Caco-2 (cell line): ENCODE data around the gene GET3. TPM values are rescaled to one million over a fixed set of nuclear protein-coding genes. Genes with fewer than 3 reads are reported as not detected.
A peak's percentile ranks its signal among the peaks of the same experiment; 100 is the strongest.

Experiments
- BruUV-seq: library from RNA; stranded (reverse); fragments of 400-500 nt; replicated peaks from 2 replicates; lab custom pipeline; 2021; lab: Mats Ljungman, UMichigan
- CTCF ChIA-PET: fragments of 300-600 bp; sonication (Branson Sonifier 250); formaldehyde crosslinking; loops from one replicate; lab custom pipeline; 2022; ENCODE audit warnings: antibody characterized with exemption; lab: Charles Lee
- POLR2A ChIA-PET: fragments of 300-600 bp; sonication (Branson Sonifier 250); formaldehyde crosslinking; loops from one replicate; lab custom pipeline; 2022; ENCODE audit warnings: antibody characterized with exemption; lab: Charles Lee
- DNase-seq, 2 experiments: peaks; one replicate each; pipeline versions ENCODE4 v3.0.0 to v3.0.0-alpha.2; 2020 to 2022
- H3K27me3 ChIP-seq: replicated peaks from 2 replicates; pipeline ENCODE4 v1.6.0; 2011; ENCODE audit warnings: low read length; ENCODE audit not compliant: control insufficient read depth, insufficient read depth
- H3K36me3 ChIP-seq: 2 replicates; pipeline ENCODE4 v1.5.1; 2011; ENCODE audit warnings: low read length; ENCODE audit not compliant: control insufficient read depth, insufficient read depth
- H3K4me1 ChIP-seq: fragments of 250-450 bp; sonication (Bioruptor Pico); 2 replicates; pipeline ENCODE4 v1.5.1; 2020; ENCODE audit warnings: mild to moderate bottlenecking
- H3K4me3 ChIP-seq: 2 replicates; pipeline ENCODE4 v1.5.1; 2011; ENCODE audit warnings: low read depth, mild to moderate bottlenecking, control low read depth, low read length
- H3K9me3 ChIP-seq: fragments of 250-450 bp; sonication (Bioruptor Pico); 2 replicates; pipeline ENCODE4 v1.5.1; 2020; ENCODE audit warnings: mild to moderate bottlenecking, moderate library complexity
- H3K27ac Mint-ChIP-seq: one replicate; pipeline ENCODE4 v1.8.0; 2022; ENCODE audit warnings: mixed read lengths; ENCODE audit not compliant: unreplicated experiment
- H3K27me3 Mint-ChIP-seq: one replicate; pipeline ENCODE4 v1.8.0; 2022; ENCODE audit warnings: mixed read lengths; ENCODE audit not compliant: insufficient read depth, unreplicated experiment
- H3K36me3 Mint-ChIP-seq: one replicate; pipeline ENCODE4 v1.8.0; 2022; ENCODE audit warnings: mild to moderate bottlenecking, mixed read lengths; ENCODE audit not compliant: insufficient read depth, unreplicated experiment
- H3K4me1 Mint-ChIP-seq: one replicate; pipeline ENCODE4 v1.8.0; 2022; ENCODE audit warnings: low read depth, mixed read lengths; ENCODE audit not compliant: unreplicated experiment
- H3K4me3 Mint-ChIP-seq: one replicate; pipeline ENCODE4 v1.8.0; 2022; ENCODE audit warnings: mild to moderate bottlenecking, moderate library complexity, mixed read lengths; ENCODE audit not compliant: unreplicated experiment
- H3K9me3 Mint-ChIP-seq: one replicate; pipeline ENCODE4 v1.8.0; 2022; ENCODE audit warnings: mixed read lengths; ENCODE audit not compliant: unreplicated experiment
- CTCF ChIP-seq, 2 experiments: fragments of 200-600 bp in 1 of 2; IDR thresholded peaks; 1 replicate in 1 of 2; 2 replicates in 1 of 2; pipeline versions ENCODE4 v1.5.1 to v1.8.0; 2011 to 2022; ENCODE audit warnings: antibody characterized with exemption in 1 of 2, control low read depth in 1 of 2, inconsistent platforms in 1 of 2, low read depth in 1 of 2, low read length in 1 of 2, mild to moderate bottlenecking in 1 of 2, moderate library complexity in 1 of 2; ENCODE audit not compliant: insufficient read depth in 1 of 2, severe bottlenecking in 1 of 2, unreplicated experiment in 1 of 2
- intact Hi-C: fragments of 100-400 bp; cut with micrococcal nuclease; formaldehyde crosslinking; loops from one replicate; pipeline ENCODE4 v1.10.0; 2022; ENCODE audit not compliant: unreplicated experiment
- total RNA-seq: library from RNA; stranded (reverse); gene quantifications from 2 replicates; pipeline ENCODE4 v1.2.3, GENCODE V29; 2022

GET3 gene
- total RNA-seq, 1 experiment from 2014 or later: 57.1 TPM

- Histone ChIP-seq H3K4me1 (0 out of 2 replicates have a peak, but pooled peaks cover 8% of the 10 kb centered on the region), H3K36me3 (peaks cover 4% of the 10 kb centered on the region), H3K4me3 (peak overlapping the region; percentile 92), H3K27me3 (no peaks in the 10 kb centered on the region), H3K9me3 (no peaks in the 10 kb centered on the region)
- BruUV-seq: no TSS peak
- DNase-seq: no peak
- POLR2A ChIA-PET: interaction anchor here (0.6 to 1.0 kb wide), 4 partner anchors 13 to 76 kb away, joined by 3 to 11 read pairs (median 4); partner anchors contain the start of gene GET3
- peak overlapping the region; percentile 77 for H3K27ac Mint-ChIP-seq
- TF ChIP-seq CTCF (IDR thresholded peaks at IDR 0.05; ENCODE audit: insufficient read depth in 1 of 2, low read depth in 1 of 2, low read length in 1 of 2, severe bottlenecking in 1 of 2, unreplicated experiment in 1 of 2): no peak
- H3K9me3 Mint-ChIP-seq: no peaks in the 10 kb centered on the region
- H3K36me3 Mint-ChIP-seq: peaks cover 66% of the 10 kb centered on the region
- H3K4me3 Mint-ChIP-seq: peak overlapping the region; percentile 91
- no peaks in the 10 kb centered on the region for H3K27me3 Mint-ChIP-seq
- CTCF ChIA-PET: interaction anchor here (0.6 kb wide), 1 partner anchor 70 kb away, joined by 5 read pairs; the partner anchor contains the start of gene JUNB
- H3K4me1 Mint-ChIP-seq: peaks cover 14% of the 10 kb centered on the region
- intact Hi-C loops: loop anchor here (5.0 kb wide), 1 partner anchor 56 kb away; the partner anchor contains the start of gene HOOK2
Observed at GRCh38 chr19:12720851-12721655, 16.2 kb upstream of the GET3 start.

GRCh38 chr19:12721656-12722565, 15.4 kb upstream of the GET3 start:
- no TSS peak for BruUV-seq
- Mint-ChIP-seq H3K36me3 (peaks cover 65% of the 10 kb centered on the region), H3K4me1 (peaks cover 14% of the 10 kb centered on the region), H3K27me3 (no peaks in the 10 kb centered on the region), H3K9me3 (no peaks in the 10 kb centered on the region), H3K4me3 (peak overlapping the region; percentile 91), H3K27ac (peak overlapping the region; percentile 77)
- CTCF ChIA-PET: interaction anchor here (0.6 to 1.7 kb wide), 6 partner anchors 12 to 219 kb away, joined by 3 to 11 read pairs (median 5); partner anchors contain the start of genes JUNB and TRIR
- Histone ChIP-seq H3K27me3 (no peaks in the 10 kb centered on the region), H3K9me3 (no peaks in the 10 kb centered on the region), H3K4me3 (peak overlapping the region; percentile 92), H3K36me3 (peaks cover 2% of the 10 kb centered on the region; the same call in 1 of the 2 replicates), H3K4me1 (0 out of 2 replicates have a peak, but pooled peaks cover 8% of the 10 kb centered on the region)
- no peak for TF ChIP-seq CTCF (IDR thresholded peaks at IDR 0.05; ENCODE audit: insufficient read depth in 1 of 2, low read depth in 1 of 2, low read length in 1 of 2, severe bottlenecking in 1 of 2, unreplicated experiment in 1 of 2)
- DNase-seq: peak; percentile 59 to 62
- POLR2A ChIA-PET: interaction anchor here (0.6 to 1.5 kb wide), 4 partner anchors 12 to 75 kb away, joined by 3 to 11 read pairs (median 5); partner anchors contain the start of genes GET3 and JUNB
- intact Hi-C loops: loop anchor here (5.0 kb wide), 1 partner anchor 55 kb away; the partner anchor contains the start of gene HOOK2
